KBM-7 (cell line): ENCODE measurements around the gene OPRM1.

Experiments used
- DNase-seq: peaks from one replicate; pipeline ENCODE4 v3.0.0-alpha.2; 2015
- in situ Hi-C: fragments of 300-500 bp; cut with MboI; formaldehyde crosslinking; loops from 2 replicates; pipeline ENCODE4 v1.14.3; 2020; ENCODE audit warnings: low sequenced_read_pairs, low pct_unique_long_range_greater_than_20kb, mixed read lengths

Gene OPRM1

DNA sequence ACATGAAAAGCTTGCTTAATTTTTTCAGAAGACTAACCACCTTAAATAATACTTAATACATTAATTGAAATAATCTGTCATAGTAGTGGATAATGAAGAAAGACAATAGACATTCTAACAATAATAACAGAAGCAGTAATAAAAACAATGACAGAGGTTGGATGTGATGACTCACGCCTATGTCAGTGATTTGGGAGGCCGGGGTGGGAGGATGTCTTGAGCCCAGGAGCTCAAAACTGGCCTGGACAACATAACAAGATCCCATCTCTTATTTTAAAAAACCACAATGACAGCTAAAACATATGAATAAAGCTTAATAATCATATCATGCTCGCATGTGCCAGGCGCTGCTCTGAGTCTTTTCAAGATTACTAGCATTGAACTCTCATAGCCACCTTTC is 212.1 kb downstream of the OPRM1 start:
- DNase-seq: no peak
- in situ Hi-C loops: no loop called here

DNA sequence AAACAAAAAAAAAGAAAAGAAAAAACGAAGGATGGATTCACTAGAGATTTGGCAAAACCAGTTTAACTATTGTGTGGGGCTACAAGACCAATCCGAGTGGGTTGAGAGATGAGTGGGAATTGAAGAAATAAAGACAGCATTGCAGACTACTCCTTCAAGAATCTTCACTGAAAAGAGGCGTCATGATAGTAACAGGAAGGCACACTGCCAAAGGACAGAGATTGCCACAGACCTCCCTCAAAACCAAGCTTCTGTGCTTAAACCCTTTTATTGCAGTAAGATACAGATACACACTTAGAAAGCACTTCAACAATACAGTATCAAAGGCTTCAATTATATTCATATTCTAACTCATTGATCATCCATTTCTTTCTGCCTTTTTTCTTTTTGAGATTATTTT is 213.6 kb downstream of the OPRM1 start:
- DNase-seq: no peak
- in situ Hi-C loops: no loop called here

DNA sequence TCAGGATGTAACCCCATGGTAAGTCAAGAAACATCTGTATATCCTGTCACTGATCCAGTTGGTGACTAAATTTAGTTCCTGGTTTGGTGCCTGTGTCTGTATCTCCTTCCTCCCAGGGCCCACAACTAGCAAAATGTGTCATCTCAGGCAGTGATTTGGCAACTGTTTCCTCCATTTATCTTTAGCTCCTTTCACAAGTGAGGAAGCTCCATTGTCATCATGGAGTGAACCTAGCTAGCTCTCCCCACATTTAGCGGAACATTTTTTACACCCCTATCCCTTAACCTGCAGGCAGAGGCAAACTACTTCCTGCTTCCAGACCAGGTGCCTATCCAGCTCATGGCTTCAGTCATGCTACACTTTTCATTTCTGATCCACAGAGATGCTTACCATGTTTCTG is 218.0 kb downstream of the OPRM1 start:
- peak; percentile 92 for DNase-seq
- in situ Hi-C loops: no loop called here

DNA sequence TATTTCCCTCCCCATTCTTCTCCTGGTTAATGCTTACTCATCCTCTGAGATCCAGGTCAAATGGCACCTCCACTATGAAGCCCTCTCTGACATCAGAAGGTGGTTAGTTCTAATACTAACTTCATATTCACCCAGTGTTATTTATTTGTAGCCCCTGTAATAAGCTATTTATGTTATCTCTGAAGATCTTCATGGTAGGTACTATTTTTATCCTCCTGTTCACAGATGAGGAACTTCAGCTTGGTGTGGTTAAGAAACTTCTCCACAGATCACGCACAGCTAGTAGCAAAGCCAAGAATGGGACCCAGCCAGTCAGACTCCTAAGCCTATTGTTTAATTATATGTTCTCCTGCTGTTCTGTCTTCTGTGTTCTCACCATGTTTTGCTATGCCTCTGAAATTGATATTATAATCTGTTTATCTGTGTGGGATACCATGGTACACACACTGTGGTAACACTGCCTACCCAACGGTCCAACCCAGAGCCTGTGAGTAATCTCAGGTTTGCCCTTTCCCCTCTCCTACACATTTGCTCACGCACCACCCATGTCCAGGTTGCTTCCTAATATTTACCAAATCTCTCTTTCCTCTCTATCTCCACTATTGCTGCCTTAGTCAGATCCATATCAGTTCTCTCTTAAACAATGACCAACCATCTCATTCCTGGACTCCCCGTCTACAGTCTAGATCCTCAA is 219.2 kb downstream of the OPRM1 start:
- in situ Hi-C loops: no loop called here
- DNase-seq: peak; percentile 84

DNA sequence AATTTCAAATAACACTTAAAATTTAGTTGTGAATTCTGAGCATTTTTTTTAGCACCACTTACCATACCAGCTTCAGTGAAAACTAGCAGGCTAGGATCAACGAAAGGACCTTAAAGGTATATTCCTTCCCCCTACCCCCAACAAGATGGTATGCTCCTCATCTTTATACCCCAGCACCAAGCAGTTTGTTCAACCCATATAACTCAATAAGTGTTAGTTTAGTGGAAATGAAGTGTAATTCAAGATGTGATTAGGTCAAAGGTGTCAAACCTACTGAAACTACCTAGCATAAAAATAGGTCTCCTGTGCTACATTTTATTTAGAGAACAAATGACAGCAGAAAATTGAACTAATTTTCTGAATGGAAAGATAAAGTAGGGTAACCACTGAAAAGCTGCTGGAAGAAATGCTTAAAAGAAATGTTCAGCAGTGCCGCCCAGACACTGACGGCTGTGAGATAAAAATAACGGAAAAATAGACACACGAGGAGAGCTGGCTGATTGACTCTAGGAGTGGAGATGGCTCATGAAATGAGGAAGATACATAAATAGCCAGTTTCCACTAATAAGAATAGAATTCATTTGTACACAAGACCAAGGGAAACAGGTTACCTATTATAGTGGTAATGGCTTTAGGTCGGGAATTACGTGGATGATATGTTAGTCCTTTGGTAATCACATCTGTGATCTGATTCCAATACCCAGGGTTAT is 222.8 kb downstream of the OPRM1 start:
- in situ Hi-C loops: no loop called here
- DNase-seq: peak; percentile 61

DNA sequence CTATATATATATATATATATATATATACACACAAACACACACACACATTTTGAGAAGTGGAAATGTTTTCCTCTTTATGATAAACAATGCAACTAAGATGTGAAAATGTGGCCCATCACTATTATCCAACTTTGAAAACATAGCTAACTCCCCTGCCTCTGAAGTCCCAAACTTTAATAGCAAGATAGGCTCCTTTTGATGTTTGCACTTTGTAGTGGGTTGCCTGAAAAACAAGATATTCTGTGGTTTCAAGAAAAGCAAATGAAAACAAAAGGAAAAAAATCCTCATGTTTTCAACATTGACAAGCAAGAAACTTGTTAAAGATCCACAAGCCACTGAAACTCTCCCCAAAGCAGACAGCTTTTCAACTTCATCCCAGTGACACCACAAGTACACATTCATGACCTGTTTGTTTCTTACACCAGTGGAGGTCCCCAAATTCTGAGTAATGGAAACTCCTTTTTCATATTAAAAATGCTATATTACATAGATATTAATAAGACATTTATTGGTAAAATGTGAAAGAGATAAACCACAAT is 227.6 kb downstream of the OPRM1 start:
- no peak for DNase-seq
- in situ Hi-C loops: no loop called here

DNA sequence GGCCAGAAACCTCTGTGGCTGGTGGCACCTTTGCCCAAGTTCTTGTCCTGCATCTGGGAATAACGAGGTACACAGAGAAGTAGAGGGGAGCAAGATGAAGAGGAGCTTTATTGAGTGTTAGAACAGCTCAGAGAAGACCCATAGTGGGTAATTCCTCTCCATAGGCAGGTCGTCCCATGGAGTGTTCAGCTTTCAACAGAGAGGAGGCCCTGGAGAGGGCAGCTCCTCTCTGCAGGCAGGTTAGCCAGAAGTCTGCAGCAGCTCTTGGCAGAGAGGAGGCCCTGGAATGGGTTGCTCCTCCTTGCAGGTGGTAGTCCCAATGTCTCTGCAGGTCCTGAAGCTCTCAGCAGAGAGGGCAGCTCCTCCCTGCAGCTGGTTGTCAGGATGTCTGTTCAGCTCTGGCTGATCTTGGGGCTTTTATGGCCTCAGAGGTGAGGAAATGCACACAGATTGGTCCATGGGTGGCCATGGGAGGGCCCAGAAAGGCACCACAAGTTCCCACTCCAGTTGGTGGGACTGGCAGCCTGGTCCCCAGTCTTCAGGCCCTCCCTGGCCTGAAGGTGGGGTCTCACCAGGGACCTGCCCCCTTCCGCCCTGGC is 228.6 kb downstream of the OPRM1 start:
- in situ Hi-C loops: no loop called here
- DNase-seq: no peak

DNA sequence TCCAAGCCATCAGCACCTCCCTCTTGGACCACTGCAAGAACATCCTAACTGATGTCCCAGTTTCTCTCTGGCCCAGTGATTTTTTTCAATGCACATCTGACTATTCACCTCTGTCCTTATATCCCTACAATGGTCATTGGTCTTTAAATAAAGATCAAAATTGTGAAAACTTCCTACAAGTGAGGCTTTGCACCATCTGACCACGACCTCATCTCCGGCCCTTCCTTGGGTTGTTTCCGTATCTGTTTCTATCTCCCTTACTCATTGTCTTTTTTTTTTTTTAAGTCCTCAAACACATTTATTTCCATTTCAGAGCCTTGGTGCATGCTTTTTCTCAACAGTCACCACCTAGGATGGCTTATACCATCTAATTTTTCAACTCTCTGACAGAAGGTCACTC is 229.4 kb downstream of the OPRM1 start:
- in situ Hi-C loops: no loop called here
- DNase-seq: no peak

DNA sequence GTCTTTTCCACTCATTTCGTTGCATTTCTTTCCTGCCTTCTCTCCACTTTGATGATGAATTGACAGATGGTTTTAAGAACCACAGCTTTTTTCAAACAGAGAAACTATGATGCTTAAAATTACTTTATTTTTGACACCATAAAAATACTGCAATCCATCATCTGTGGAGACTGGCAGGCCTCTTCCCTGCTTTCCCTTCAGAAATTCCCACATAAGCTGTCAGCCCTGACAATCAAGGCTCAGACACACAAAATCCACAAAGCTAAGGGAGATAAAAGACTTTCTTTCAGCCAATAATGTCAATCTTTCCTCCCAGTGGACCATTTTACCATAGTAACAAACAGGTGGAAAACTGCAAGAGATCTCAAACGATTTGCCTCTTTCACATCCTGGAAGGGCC is 235.1 kb downstream of the OPRM1 start:
- in situ Hi-C loops: loop anchor here (10.0 kb wide), 1 partner anchor 119 kb away; no protein-coding TSS in a partner anchor
- DNase-seq: no peak

DNA sequence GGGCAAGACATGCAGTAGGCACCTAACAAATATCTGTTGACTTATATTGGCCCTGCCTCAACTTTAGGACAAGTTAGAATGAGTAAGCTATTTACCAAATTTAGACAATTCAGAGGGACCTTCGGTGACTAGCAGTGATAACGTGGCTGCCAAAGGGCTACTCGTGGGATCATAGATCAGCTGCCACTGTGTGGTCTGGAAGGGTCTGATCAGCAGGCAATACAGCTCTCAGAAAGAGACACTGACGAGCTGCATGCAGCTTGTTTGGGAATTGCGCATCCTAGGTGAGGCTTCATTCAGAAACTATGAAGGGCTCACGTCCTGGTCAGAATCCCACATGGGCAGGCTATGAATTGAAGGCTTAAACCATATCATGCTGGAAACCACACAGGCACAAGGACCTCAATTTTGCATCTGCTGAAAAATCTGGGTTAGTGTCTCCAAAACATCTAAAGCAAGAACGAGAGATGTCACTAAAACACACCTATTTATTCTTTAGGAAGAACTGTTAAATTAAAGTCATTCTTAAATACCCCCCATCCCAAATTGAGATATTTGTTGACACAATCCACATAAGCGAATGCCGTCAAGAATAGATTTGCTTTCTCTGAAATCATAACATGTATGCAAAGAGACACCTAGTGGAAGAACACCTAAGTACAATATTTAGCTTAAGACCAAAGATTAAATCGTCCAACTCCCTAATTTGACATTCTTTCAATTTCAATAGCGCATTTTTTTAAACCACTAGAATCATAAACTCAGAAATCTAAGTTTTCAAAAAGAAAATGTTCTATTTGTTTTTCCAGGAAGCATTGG is 238.0 kb downstream of the OPRM1 start:
- peak; percentile 55 for DNase-seq
- in situ Hi-C loops: loop anchor here (10.0 kb wide), 1 partner anchor 122 kb away; no protein-coding TSS in a partner anchor

DNA sequence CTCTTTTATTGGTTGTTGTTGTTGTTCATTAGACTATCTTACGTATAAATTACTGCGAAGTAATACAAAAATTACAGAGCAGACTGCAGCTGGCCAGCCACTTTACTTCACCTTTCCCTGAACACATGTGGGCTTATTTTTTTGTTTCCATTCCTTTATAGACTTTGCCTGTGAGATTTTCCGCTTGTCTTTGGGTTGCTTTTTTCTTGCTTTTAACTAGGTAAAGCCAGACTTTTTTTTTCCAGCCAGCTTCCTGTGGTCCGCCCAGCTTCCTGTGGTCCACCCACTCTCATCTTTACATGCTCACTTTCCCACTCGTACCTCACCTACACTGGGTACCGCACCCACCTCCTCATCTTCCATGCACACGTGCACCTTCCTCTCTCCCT is 238.6 kb downstream of the OPRM1 start:
- in situ Hi-C loops: loop anchor here (10.0 kb wide), 1 partner anchor 123 kb away; no protein-coding TSS in a partner anchor
- DNase-seq: peak; percentile 26

DNA sequence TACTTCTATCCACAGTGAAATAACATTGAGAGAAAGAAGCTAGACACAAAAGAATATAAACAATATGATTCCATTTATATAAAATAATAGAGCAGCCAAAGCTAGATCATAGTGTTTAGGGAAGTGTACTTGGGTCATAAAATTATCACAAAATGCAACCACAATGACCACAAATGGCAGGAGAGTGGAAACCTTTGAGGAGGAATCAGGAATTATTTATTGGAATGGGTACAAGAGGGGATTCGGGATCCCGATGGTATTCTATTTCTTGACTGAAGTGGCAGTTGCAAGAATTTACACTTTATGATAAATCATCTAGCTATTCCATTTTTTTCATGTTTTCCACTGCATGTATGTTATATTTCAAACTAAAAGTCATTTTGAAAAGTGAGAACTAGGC is 241.5 kb downstream of the OPRM1 start:
- DNase-seq: no peak
- in situ Hi-C loops: no loop called here

DNA sequence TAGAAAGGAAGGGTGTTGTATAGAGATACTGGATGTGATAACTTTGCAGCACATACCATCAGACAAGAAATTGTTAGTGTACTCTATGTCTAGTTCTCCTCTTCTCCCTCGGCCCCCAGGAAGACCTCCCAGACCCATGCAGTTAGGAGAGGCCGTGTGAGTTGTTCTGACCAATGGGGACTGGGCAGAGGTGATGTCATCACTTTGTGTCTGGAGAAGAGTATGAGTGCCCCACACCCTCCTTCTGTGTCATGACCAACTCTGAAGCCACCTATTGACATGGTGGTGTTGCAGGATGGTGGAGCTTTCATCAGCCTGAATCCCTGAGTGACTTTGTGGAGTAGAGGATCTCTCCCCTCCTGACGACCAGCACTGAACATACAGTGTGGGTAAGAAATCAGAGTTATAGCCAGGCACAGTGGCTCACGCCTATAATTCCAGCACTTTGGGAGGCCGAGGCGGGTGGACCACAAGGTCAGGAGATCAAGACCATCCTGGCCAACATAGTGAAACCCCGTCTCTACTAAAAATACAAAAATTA is 245.3 kb downstream of the OPRM1 start:
- in situ Hi-C loops: no loop called here
- DNase-seq: no peak

DNA sequence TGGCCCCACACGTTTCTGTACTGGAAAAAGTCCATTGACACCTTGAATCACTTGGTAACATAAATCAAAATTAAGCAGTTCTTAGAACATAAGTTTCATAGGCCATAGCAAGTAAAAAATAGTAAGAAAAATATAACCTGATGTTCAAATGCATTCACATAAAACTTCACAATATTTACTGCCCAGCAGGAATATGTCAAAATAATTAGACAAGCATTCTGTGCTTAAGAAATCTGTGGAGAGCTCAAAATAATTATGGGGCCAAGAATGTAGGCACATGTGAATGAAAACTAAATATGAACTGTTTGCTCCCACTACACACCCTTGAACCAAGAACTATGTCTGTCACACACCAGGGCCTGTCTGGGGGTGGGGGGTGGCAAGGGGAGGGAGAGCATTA is 246.8 kb downstream of the OPRM1 start:
- DNase-seq: no peak
- in situ Hi-C loops: no loop called here

DNA sequence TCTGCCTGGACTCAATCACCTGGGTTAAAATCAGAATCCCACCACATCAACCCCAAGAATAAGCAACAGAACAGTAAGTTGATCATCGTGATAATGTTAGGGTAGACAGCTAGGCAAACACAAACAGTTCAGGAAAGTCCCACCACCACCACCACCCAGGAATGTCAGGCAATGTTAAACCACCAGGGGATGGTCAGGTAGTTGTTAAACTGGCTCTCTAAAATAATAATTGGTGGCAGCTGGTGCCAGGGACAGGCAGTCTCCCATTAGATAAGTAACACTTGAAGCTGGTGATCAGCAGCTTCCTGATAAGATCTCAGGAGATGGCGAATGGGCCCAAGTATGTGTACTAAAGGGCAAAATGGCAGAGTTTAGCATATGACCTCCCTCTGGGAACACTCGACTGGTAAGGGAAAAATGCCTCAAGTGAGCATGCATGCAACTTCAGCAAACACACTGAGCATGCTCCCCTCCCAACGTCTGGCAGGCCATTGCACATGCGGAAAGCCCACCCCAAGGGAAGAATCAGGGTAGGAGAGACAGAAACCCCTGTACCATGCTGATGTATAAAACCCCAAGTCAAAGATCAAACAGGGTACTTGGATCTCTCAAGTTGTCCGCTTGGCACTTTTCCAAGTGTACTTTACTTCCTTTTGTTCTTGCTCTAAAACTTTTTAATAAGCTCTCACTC is 250.9 kb downstream of the OPRM1 start:
- DNase-seq: no peak
- in situ Hi-C loops: no loop called here

DNA sequence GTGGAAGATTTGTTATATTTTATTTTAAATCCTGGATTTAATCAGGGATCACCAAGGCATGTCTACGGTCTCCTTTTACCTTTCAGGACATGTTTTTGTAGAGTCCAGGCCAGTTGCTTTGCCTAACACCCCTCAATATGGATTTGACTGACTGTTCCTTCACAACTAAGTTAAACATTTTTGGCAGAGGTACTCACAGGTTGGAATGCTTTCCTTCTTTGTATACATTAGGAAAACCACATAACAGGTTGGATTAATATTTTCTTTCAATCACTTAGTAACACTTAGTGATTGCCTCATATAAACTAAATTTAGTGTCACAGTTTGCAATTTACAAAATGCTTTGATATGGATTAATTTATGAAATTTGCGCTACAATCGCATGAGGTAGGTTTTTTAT is 253.0 kb downstream of the OPRM1 start:
- in situ Hi-C loops: no loop called here
- no peak for DNase-seq

DNA sequence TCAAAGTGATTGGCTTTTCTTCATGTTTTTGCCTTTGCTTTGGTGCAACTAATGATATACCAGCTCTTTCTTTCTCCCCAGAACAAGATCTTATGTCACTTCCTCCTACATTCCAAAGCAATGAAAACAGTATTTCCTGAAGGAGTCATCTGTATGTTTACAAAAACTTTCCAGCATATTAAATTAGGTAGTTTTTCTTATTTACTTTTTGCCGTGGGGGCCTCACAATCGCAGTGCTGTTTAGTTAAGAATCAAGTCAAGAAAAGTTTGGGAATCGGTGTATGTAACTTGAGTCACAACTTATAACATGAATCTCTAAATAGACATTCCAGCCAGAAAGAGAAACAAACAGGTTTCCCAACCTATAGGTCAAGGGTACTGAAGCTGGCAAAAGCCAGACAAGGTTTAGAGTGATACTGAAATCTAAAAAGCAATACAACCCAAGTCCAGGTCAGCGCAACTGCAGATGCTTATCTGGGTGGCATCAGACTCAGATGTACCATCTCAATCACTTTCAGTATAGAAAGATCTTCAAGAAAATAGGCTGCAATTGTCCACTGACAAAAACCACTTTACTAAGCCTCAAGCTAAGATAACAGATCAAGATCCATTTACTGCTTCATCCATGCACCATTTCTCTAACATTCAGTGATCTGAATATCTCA is 253.9 kb downstream of the OPRM1 start:
- DNase-seq: no peak
- in situ Hi-C loops: no loop called here

DNA sequence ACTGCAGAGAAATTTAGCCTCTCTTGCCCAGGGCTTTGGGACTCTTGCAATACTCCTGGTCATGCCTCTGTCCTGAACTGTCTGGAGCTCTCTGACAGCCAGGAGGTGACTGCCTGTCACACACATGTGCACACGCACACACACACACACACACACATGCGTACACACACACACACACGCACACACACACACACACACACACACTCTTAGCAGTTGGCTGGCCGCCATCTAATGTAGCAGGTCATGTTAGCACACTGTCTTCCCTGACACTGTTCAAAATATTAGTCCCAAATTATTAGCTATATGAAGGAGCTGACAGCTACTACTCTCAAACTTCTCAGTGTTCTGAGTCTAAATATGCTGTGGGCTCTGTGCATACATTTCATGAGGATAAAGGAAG is 256.7 kb downstream of the OPRM1 start:
- DNase-seq: no peak
- in situ Hi-C loops: no loop called here
